NB4 (cell line): ENCODE measurements around the gene ARHGAP11B.
"Not testable (repeated sequence)": the region's sequence is repeated elsewhere in the genome, so short reads cannot be mapped to it uniquely, and the experiment has no call there.

Experiments
- MYC ChIP-seq: IDR thresholded peaks from 2 replicates; pipeline ENCODE4 v1.6.1; 2011; ENCODE audit warnings: low read depth, low read length
- TF ChIP-seq, protein P1 (sequence below): IDR thresholded peaks from one replicate; pipeline ENCODE4 v1.5.1; 2012; ENCODE audit warnings: low read depth, low read length

DNA sequence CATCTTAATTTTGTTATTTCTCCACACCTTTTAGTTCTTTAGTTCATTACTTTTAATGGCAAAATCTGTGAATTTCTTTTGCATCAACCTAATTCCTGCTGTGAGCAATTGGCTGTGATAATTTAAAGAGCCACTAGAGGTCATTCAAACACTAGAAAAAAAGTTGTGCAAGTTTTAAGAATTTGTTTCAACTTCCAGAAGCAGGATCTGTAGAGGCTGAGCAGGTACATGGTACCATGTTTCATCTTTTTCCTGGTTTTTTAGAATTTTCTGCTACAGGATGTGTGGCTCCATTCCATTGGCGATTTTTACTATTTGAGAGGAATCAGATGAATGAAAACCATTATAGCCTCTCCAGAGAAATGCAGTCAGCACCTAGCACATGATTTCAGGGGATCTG lies 35.2 kb downstream of the ARHGAP11B start:
- TF ChIP-seq, protein P1, sequence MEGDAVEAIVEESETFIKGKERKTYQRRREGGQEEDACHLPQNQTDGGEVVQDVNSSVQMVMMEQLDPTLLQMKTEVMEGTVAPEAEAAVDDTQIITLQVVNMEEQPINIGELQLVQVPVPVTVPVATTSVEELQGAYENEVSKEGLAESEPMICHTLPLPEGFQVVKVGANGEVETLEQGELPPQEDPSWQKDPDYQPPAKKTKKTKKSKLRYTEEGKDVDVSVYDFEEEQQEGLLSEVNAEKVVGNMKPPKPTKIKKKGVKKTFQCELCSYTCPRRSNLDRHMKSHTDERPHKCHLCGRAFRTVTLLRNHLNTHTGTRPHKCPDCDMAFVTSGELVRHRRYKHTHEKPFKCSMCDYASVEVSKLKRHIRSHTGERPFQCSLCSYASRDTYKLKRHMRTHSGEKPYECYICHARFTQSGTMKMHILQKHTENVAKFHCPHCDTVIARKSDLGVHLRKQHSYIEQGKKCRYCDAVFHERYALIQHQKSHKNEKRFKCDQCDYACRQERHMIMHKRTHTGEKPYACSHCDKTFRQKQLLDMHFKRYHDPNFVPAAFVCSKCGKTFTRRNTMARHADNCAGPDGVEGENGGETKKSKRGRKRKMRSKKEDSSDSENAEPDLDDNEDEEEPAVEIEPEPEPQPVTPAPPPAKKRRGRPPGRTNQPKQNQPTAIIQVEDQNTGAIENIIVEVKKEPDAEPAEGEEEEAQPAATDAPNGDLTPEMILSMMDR: not testable (repeated sequence)
- TF ChIP-seq MYC: not testable (repeated sequence)
